K562 (cell line): ENCODE results near the gene PIK3R6. TPM values are rescaled to one million over a fixed set of nuclear protein-coding genes. Genes with fewer than 3 reads are reported as not detected.

Experiments
- ATAC-seq: fragments of 200-7000 bp; cut with Tn5 transposase; 3 replicates; pipeline ENCODE4 v1.9.1; 2020; ENCODE audit warnings: moderate library complexity
- BruUV-seq: library from RNA; stranded (reverse); fragments of 400-500 nt; replicated peaks from 2 replicates; lab custom pipeline; 2021; lab: Mats Ljungman, UMichigan
- CTCF ChIA-PET: fragments of 300-600 bp; formaldehyde crosslinking; extraction: SDS; loops from one replicate; lab custom pipeline; 2021; ENCODE audit warnings: low intra/inter-chr PET ratio; lab: Yijun Ruan, JAX
- POLR2A ChIA-PET: fragments of 300-600, 350-650 bp; sonication (Branson Sonifier 250); formaldehyde crosslinking; extraction: SDS; loops from one replicate; lab custom pipeline; 2021; ENCODE audit warnings: antibody characterized with exemption, inconsistent platforms; lab: Yijun Ruan, JAX
- DNase-seq, 4 experiments: peaks; one replicate each; pipeline versions ENCODE4 v3.0.0 to v3.0.0-alpha.2; 2011 to 2018; ENCODE audit warnings: low spot score in 3 of 4, mixed read lengths in 3 of 4; ENCODE audit errors: extremely low read depth in 1 of 4
- FAIRE-seq: peaks from 2 replicates; lab custom pipeline; 2011; peaks lifted over from hg19 to GRCh38; lab: Jason Lieb, UNC
- H2AFZ ChIP-seq: 2 replicates; pipeline ENCODE4 v1.6.0; 2011; ENCODE audit warnings: low read depth, low read length, control low read depth, inconsistent platforms
- H3K27ac ChIP-seq: fragments of 200-600 bp; 3 replicates; pipeline ENCODE4 v1.8.0; 2011; ENCODE audit warnings: low read depth, mild to moderate bottlenecking, control low read depth, inconsistent platforms, low read length, moderate library complexity, mixed read lengths; ENCODE audit errors: extremely low read depth
- H3K27me3 ChIP-seq, 2 experiments: fragments of 300-600 bp in 1 of 2; 2 replicates in 1 of 2; 3 replicates in 1 of 2; pipeline versions ENCODE4 v1.6.0 to v1.8.0; 2011; ENCODE audit warnings: inconsistent platforms in 2 of 2, low read length in 2 of 2, mild to moderate bottlenecking in 1 of 2, mixed read lengths in 1 of 2, moderate library complexity in 1 of 2; ENCODE audit not compliant: control insufficient read depth in 2 of 2, insufficient read depth in 2 of 2
- H3K36me3 ChIP-seq: fragments of 300-600 bp; 3 replicates; pipeline ENCODE4 v1.8.0; 2011; ENCODE audit warnings: mild to moderate bottlenecking, low read length, inconsistent platforms; ENCODE audit not compliant: control insufficient read depth, insufficient read depth
- H3K4me1 ChIP-seq, 2 experiments: fragments of 200-600 bp in 1 of 2; replicated peaks in 1 of 2; 2 replicates in 1 of 2; 3 replicates in 1 of 2; pipeline versions ENCODE4 v1.5.1 to v1.8.0; 2011; ENCODE audit warnings: inconsistent platforms in 2 of 2, low read length in 2 of 2, mild to moderate bottlenecking in 1 of 2, mixed read lengths in 1 of 2, moderate library complexity in 1 of 2; ENCODE audit not compliant: control insufficient read depth in 2 of 2, insufficient read depth in 2 of 2
- H3K4me2 ChIP-seq: 2 replicates; pipeline ENCODE4 v1.6.1; 2011; ENCODE audit warnings: low read length, control low read depth, inconsistent platforms, mixed read lengths; ENCODE audit not compliant: insufficient read depth
- H3K4me3 ChIP-seq: fragments of 200-600 bp; sonication (generic), shearing (Covaris generic); 2 replicates; pipeline ENCODE4 v1.5.1; 2016; ENCODE audit warnings: control low read depth, inconsistent platforms
- H3K79me2 ChIP-seq: fragments of 200-600 bp; 3 replicates; pipeline ENCODE4 v1.8.0; 2011; ENCODE audit warnings: low read length, inconsistent platforms; ENCODE audit not compliant: control insufficient read depth, insufficient read depth
- H3K9ac ChIP-seq, 2 experiments: 2 replicates each; pipeline versions ENCODE4 v1.6.0 to v1.6.1; 2011; ENCODE audit warnings: low read depth in 2 of 2, low read length in 2 of 2, control low read depth in 1 of 2, inconsistent platforms in 1 of 2, mild to moderate bottlenecking in 1 of 2, mixed read lengths in 1 of 2; ENCODE audit not compliant: insufficient read depth in 1 of 2
- H3K9me1 ChIP-seq: one replicate; pipeline ENCODE4 v1.6.0; 2011; ENCODE audit warnings: inconsistent platforms, mild to moderate bottlenecking, low read length, moderate library complexity; ENCODE audit not compliant: control insufficient read depth, insufficient read depth
- H3K9me3 ChIP-seq: replicated peaks from 2 replicates; pipeline ENCODE4 v1.5.1; 2011; ENCODE audit warnings: low read depth, low read length, inconsistent platforms; ENCODE audit not compliant: control insufficient read depth, insufficient read depth
- H4K20me1 ChIP-seq: replicated peaks from 2 replicates; pipeline ENCODE4 v1.6.1; 2011; ENCODE audit warnings: low read length, inconsistent platforms, mixed read lengths; ENCODE audit not compliant: control insufficient read depth, insufficient read depth
- ADNP ChIP-seq: fragments of 200-800 bp; sonication (Bioruptor generic); IDR thresholded peaks from 2 replicates; pipeline ENCODE4 v1.6.1; 2016; ENCODE audit warnings: missing genetic modification characterization, missing compliant biosample characterization
- ASH1L ChIP-seq: fragments of 450-650 bp; IDR thresholded peaks from 2 replicates; pipeline ENCODE4 v1.6.1; 2018; ENCODE audit warnings: borderline replicate concordance, mild to moderate bottlenecking, low read depth; ENCODE audit not compliant: partially characterized antibody
- CHD1 ChIP-seq: fragments of 200-600 bp; sonication (generic); IDR thresholded peaks from one replicate; pipeline ENCODE4 v1.6.1; 2012; ENCODE audit warnings: mild to moderate bottlenecking, moderate library complexity, low read length, inconsistent platforms
- KAT8 ChIP-seq: fragments of 450-650 bp; IDR thresholded peaks from 2 replicates; pipeline ENCODE4 v1.6.1; 2016; ENCODE audit warnings: low read depth, mild to moderate bottlenecking
- RNF219 ChIP-seq: fragments of 250-450 bp; sonication (Bioruptor Pico); IDR thresholded peaks from 2 replicates; pipeline ENCODE4 v1.5.0; 2022; ENCODE audit warnings: mild to moderate bottlenecking
- UBTF ChIP-seq, 2 experiments: IDR thresholded peaks; 2 replicates each; pipeline ENCODE4 v1.6.1; 2012; ENCODE audit warnings: improper control_type of control experiment in 2 of 2, low read depth in 2 of 2, low read length in 2 of 2, borderline replicate concordance in 1 of 2
- ZBTB33 ChIP-seq: sonication (generic); formaldehyde crosslinking; IDR thresholded peaks from 2 replicates; pipeline ENCODE4 v1.8.1; 2023; ENCODE audit warnings: mild to moderate bottlenecking, missing genetic modification reagents
- ZNF695 ChIP-seq: fragments of 450-650 bp; formaldehyde crosslinking; IDR thresholded peaks from 2 replicates; pipeline ENCODE4 v1.4.0; 2020; ENCODE audit warnings: mild to moderate bottlenecking, moderate library complexity
- ZNF77 ChIP-seq: fragments of 250-450 bp; sonication (Bioruptor Pico); IDR thresholded peaks from 2 replicates; pipeline ENCODE4 v1.5.0; 2020
- WGBS: fragments of 100-300 bp; shearing (Covaris generic); methylation state at CpG from one replicate; pipeline ENCODE4 v1.1.6; 2016; ENCODE audit warnings: low coverage, mixed read lengths; ENCODE audit not compliant: insufficient coverage; ENCODE audit errors: missing lambda C conversion rate; 5-methylcytosine and 5-hydroxymethylcytosine counted together
- in situ Hi-C: fragments of 300-500 bp; cut with MboI; formaldehyde crosslinking; loops from 4 replicates; pipeline ENCODE4 v1.15.0; 2018; ENCODE audit warnings: inconsistent platforms, mixed read lengths
- intact Hi-C: fragments of 100-400 bp; cut with micrococcal nuclease; formaldehyde crosslinking; loops from 2 replicates; pipeline ENCODE4 v1.14.2; 2022
- polyA plus RNA-seq, 8 experiments: library from polyadenylated mRNA; depleted of rRNA in 4 of 8; stranded (reverse) in 5 of 8; unstranded in 3 of 8; fragments of >200 nt; fragmentation: Nextera tagmentation in 2 of 8; fragmentation: Illumina TruSeq in 1 of 8; extraction: Ambion mirVana in 2 of 8; extraction: Trizol in 1 of 8; gene quantifications; 2 replicates each; pipeline versions ENCODE4 v1.2.1 to v1.2.3, GENCODE V29; 2011 to 2014; ENCODE audit warnings: inconsistent platforms in 1 of 8, missing spikeins in 1 of 8
- total RNA-seq, 7 experiments: library from RNA; depleted of rRNA in 6 of 7; stranded (reverse); fragments of >200 nt in 6 of 7; fragmentation: Illumina TruSeq in 2 of 7; extraction: Trizol in 2 of 7; gene quantifications; 2 replicates each; pipeline versions ENCODE4 v1.2.1 to v1.2.3, GENCODE V29; 2011 to 2021; ENCODE audit warnings: low replicate concordance in 1 of 7
- TF ChIP-seq, protein P1 (sequence below), 3 experiments: IDR thresholded peaks in 2 of 3; conservative IDR thresholded peaks in 1 of 3; 2 replicates each; pipeline ENCODE4 v1.5.1; 2011 to 2012; ENCODE audit warnings: low read length in 3 of 3, mild to moderate bottlenecking in 3 of 3, control low read depth in 2 of 3, improper control_type of control experiment in 1 of 3, inconsistent platforms in 1 of 3, low read depth in 1 of 3, mixed read lengths in 1 of 3, moderate library complexity in 1 of 3; ENCODE audit not compliant: insufficient read depth in 2 of 3

The PIK3R6 gene
- total and polyA plus RNA-seq, 9 of the 15 experiments (the other 6 are each of a cell fraction or from before 2014, with no cell fraction given): 0.04 TPM; not detected in 8

DNA sequence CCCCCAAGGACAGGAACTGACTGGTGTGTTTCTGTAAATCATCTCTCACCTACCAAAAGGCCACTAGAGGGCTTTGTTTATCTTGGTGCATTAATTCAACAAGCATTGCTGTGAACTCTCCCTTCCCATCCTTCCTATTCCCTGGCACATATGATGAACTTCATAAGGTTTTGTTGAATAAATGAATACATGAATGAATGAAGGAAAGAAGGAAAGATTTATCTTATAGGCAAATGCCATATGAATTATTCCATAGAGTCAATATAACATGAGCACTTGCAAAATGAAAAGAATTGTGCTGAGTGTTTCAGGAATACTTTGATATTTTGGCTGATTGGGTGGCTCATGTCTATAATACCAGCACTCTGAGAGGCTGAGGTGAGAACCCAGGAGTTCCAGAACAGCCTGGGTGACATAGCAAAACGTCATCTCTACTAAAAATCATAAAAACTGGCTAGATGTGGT is 113.5 kb downstream of the PIK3R6 start (continued):
- no peak for TF ChIP-seq UBTF (IDR thresholded peaks at IDR 0.05; ENCODE audit: borderline replicate concordance in 1 of 2, low read depth in 2 of 2, low read length in 2 of 2)
- TF ChIP-seq, protein P1, sequence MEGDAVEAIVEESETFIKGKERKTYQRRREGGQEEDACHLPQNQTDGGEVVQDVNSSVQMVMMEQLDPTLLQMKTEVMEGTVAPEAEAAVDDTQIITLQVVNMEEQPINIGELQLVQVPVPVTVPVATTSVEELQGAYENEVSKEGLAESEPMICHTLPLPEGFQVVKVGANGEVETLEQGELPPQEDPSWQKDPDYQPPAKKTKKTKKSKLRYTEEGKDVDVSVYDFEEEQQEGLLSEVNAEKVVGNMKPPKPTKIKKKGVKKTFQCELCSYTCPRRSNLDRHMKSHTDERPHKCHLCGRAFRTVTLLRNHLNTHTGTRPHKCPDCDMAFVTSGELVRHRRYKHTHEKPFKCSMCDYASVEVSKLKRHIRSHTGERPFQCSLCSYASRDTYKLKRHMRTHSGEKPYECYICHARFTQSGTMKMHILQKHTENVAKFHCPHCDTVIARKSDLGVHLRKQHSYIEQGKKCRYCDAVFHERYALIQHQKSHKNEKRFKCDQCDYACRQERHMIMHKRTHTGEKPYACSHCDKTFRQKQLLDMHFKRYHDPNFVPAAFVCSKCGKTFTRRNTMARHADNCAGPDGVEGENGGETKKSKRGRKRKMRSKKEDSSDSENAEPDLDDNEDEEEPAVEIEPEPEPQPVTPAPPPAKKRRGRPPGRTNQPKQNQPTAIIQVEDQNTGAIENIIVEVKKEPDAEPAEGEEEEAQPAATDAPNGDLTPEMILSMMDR (IDR thresholded peaks at IDR 0.05 in 2 of 3, conservative IDR thresholded peaks at IDR 0.05 in 1 of 3; ENCODE audit: insufficient read depth in 2 of 3, low read depth in 1 of 3, low read length in 3 of 3): peak; percentile 15 to 39 (median 34); a peak in 4 of 6 replicates

DNA sequence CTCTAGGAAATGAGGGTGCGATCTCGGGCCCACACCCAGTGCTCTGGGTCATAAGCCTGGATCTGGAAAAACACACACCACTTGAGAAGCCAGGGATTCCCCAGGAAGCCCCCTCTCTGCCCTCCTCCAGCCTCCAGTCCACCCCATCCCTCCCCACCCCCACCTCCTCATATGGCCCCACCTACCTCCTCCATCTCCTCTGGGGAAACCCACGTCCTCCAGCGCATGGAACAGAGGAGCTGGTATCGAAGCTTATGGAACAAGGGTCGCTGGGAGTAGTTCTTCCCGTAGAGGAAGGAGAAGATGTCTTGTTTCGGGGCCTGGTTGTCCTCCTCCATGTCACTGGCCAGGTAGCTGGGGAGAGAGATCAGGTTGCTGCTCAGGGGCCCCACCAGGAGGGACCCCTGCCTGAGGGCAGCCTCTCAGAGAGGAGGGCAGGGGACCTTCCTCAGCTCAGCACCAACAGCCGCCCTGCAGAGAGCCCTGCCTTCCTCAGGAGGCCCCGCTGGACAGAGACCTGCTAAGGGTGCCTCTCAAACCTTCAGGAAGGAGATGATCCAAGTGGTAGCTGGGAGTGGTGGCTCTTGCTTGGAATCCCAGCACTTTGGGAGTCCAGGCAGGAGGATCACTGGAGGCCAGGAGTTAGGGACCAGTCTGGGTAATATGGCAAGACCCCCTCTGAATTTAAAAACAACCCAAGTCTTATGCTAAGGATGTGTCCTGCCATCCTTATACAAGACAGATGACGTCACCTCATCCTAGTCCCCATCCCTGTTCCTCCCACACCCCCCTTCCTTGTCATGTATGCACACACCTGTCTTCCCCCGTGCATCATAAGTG is 114.1 kb downstream of the PIK3R6 start:
- Histone ChIP-seq H3K9me3 (no peaks in the 10 kb centered on the region), H4K20me1 (no peaks in the 10 kb centered on the region), H3K9me1 (no peaks in the 10 kb centered on the region), H3K27ac (no peak overlapping the region), H3K4me3 (no peak overlapping the region), H2AFZ (no peak overlapping the region), H3K36me3 (no peaks in the 10 kb centered on the region), H3K27me3 (peaks cover 6 to 27% of the 10 kb centered on the region in 2 experiments; a peak in 3 of 5 replicates), H3K4me2 (no peak overlapping the region), H3K79me2 (no peaks in the 10 kb centered on the region), H3K4me1 (no peaks in the 10 kb centered on the region), H3K9ac (no peak overlapping the region)
- ChIA-PET CTCF (no interaction called here), POLR2A (no interaction called here)
- FAIRE-seq (no peak), DNase-seq (no peak), ATAC-seq (no peak)
- intact Hi-C loops (no loop called here), in situ Hi-C loops (loop anchor here (10.0 kb wide), 1 partner anchor 349 kb away; no protein-coding TSS in a partner anchor)
- WGBS: 2% methylated on average over 7 of the region's 12 CpGs
- no TSS peak for BruUV-seq
- TF ChIP-seq ASH1L: no peak
- TF ChIP-seq KAT8: no peak
- no peak for TF ChIP-seq CHD1
- TF ChIP-seq ADNP: no peak
- no peak for TF ChIP-seq ZBTB33 (CRISPR knock-in tag)
- no peak for TF ChIP-seq ZNF695 (CRISPR knock-in tag)
- no peak for TF ChIP-seq ZNF77 (CRISPR knock-in tag)
- TF ChIP-seq RNF219 (CRISPR knock-in tag): no peak
